Bronchial epithelial cell (primary cell): Measurements from ENCODE around the gene GRIN3A. TPM values are rescaled to one million over a fixed set of nuclear protein-coding genes. Genes with fewer than 3 reads are reported as not detected.

ENCODE experiments used
- DNase-seq: peaks from one replicate; pipeline ENCODE4 v3.0.0-alpha.2; 2010; ENCODE audit warnings: low read depth
- FAIRE-seq: peaks from 2 replicates; lab custom pipeline; 2011; peaks lifted over from hg19 to GRCh38; lab: Jason Lieb, UNC
- H3K27me3 ChIP-seq: 2 replicates; pipeline ENCODE4 v1.5.1; 2011; ENCODE audit warnings: low read length; ENCODE audit not compliant: control insufficient read depth, insufficient read depth
- H3K36me3 ChIP-seq: 2 replicates; pipeline ENCODE4 v1.5.1; 2011; ENCODE audit warnings: low read length; ENCODE audit not compliant: control insufficient read depth, insufficient read depth
- H3K4me3 ChIP-seq: 2 replicates; pipeline ENCODE4 v1.5.1; 2011; ENCODE audit warnings: mild to moderate bottlenecking, low read depth, low read length, control low read depth
- total RNA-seq: library from RNA; depleted of rRNA; stranded (reverse); fragments of >200 nt; gene quantifications from 2 replicates; pipeline ENCODE4 v1.2.1, GENCODE V29; 2014
- TF ChIP-seq, protein P1 (sequence below): IDR thresholded peaks from 2 replicates; pipeline ENCODE4 v1.5.1; 2011; ENCODE audit warnings: mild to moderate bottlenecking, moderate library complexity, low read length, control low read depth, inconsistent platforms; ENCODE audit not compliant: insufficient read depth, severe bottlenecking

The GRIN3A gene
- total RNA-seq, 1 donor from 2014 or later, result not detected

DNA sequence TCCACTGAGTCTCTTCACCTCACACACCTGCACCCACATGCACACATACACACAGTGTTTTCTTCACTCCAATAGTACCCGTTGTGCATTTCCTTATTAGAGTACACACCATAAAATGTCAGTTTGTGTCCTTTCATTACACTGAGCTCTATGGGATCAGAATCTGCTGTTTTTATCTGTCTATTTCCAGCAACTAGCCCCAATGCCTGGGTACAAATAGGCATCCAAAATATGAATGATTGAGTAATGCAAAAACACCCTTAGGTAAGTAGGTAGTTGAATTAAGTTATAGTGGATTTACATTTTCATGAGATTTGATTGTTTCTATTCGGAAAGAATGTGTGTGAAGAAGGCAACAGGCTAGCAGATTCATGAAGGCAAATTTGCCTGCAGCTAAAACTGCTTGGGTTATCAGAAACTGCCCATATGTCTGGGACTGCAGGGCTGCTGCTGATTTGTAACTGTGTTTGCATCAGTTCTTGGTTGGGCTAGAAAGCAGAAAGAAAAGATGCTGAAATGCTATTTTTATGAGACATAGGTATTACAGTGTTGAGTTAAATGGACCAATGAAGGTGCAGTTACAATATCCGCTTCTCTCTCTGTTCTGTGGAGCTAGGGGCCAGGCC is 170.6 kb downstream of the GRIN3A start:
- H3K27me3 ChIP-seq, result no peaks in the 10 kb centered on the region
- no peak for FAIRE-seq
- H3K36me3 ChIP-seq, result no peaks in the 10 kb centered on the region
- TF ChIP-seq, protein P1, sequence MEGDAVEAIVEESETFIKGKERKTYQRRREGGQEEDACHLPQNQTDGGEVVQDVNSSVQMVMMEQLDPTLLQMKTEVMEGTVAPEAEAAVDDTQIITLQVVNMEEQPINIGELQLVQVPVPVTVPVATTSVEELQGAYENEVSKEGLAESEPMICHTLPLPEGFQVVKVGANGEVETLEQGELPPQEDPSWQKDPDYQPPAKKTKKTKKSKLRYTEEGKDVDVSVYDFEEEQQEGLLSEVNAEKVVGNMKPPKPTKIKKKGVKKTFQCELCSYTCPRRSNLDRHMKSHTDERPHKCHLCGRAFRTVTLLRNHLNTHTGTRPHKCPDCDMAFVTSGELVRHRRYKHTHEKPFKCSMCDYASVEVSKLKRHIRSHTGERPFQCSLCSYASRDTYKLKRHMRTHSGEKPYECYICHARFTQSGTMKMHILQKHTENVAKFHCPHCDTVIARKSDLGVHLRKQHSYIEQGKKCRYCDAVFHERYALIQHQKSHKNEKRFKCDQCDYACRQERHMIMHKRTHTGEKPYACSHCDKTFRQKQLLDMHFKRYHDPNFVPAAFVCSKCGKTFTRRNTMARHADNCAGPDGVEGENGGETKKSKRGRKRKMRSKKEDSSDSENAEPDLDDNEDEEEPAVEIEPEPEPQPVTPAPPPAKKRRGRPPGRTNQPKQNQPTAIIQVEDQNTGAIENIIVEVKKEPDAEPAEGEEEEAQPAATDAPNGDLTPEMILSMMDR, result no peak
- DNase-seq, result no peak
- no peak overlapping the region for H3K4me3 ChIP-seq

DNA sequence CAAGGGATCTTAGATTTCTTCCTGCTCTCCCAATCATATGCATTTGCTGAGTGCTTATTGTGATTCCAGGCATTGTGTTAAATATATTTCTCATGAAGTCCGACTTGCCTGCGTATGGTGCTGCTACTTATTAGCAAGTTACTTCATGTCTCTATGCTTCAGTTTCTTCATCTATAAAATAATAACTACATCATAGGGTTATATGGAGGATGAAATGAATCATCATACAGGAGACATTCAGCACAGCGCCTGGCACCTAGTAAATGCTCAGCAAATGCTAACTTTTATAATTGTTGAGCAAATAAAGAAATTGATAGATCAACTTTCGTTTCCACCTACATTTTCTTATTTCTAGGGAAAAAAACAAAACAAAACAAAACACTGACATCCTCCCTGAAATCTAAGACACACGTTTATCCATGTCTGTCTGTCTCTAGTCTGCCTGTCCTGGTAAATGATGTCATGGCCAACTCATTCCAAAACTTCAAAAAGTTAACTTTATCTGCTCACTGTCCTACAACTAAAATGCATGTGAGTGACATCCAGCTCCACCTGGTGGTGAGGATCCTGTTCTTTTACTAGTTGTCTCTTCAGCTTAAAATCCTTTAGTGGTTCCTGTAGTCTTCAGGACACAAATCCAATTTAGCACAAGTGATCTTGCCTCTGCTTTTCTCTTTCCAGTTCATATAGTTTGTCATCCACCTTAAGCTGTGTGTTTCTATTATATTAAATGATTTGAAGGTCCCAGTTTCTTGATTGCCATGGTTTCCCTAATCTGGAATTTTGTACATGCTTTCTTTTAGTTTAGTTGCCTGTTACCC is 171.3 kb downstream of the GRIN3A start:
- FAIRE-seq (no peak), DNase-seq (peak; percentile 55)
- TF ChIP-seq, protein P1, result peak; percentile 64

DNA sequence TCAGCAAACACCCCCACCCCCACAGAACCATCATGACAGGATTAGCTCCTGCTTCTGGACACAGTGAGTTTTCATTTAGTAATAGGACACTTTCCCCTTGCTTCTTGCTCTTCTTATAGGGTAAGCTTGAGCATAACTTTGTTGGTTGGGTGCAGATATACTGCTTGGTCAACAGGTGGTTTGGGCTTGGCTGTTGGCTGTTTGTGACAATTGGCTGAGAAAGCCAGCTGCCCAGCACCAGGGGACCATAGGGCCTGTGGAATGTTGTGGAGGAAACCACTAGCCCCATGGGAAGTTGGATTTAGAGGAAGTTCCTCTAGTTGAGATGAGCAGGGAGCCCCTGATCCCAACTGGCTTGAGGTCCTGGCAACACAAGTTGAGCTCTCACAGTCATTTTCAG is 174.2 kb downstream of the GRIN3A start:
- DNase-seq, result no peak
- TF ChIP-seq, protein P1, result no peak
- FAIRE-seq, result no peak
- Histone ChIP-seq H3K27me3 (no peaks in the 10 kb centered on the region), H3K4me3 (no peak overlapping the region), H3K36me3 (peaks cover 6% of the 10 kb centered on the region)

More for the DNA sequence above, 171.3 kb downstream of the GRIN3A start:
- Histone ChIP-seq H3K27me3 (no peaks in the 10 kb centered on the region), H3K36me3 (peaks cover 4% of the 10 kb centered on the region), H3K4me3 (no peak overlapping the region)

DNA sequence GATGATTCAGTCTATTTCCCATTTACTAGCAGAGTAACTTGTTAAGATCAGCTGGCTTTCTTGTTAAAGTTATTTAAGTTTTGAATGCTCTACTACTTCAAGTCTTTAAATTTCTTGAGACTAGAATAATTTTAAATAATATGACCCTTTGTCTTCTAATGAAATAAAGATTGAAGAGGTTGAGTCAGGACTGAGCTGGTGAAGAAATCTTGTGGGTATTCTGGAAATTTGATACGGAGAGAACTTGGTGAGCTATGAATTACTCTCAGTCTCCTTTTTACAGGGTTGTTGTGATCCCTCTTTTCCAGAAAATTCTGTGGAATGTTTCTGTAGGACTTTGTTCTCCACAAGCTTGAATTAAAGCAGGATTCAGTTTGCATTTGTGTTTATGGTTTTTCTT is 175.5 kb downstream of the GRIN3A start:
- TF ChIP-seq, protein P1, result no peak
- H3K27me3 ChIP-seq, result no peaks in the 10 kb centered on the region
- peaks cover 6% of the 10 kb centered on the region for H3K36me3 ChIP-seq
- no peak overlapping the region for H3K4me3 ChIP-seq
- DNase-seq (no peak), FAIRE-seq (no peak)

DNA sequence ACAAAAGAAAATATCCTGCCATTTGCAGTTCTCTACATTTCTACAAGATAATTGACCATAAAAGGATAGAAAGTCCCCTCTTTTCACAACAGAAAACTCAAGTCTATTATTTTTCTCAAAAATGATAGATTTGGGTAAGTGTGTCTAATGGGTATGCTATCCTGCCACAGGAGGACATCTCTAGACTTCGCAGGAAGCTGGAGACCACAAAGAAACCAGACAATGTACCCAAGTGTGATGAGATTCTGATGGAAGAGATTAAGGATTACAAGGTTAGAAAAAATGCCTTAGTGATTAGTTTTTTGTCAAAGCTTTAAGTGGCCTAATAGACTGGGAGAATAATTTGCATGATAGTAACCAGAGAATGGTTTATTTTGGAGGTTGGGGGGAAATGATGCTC is 176.7 kb downstream of the GRIN3A start:
- no peak for DNase-seq
- Histone ChIP-seq H3K4me3 (no peak overlapping the region), H3K27me3 (no peaks in the 10 kb centered on the region), H3K36me3 (peaks cover 7% of the 10 kb centered on the region)
- no peak for FAIRE-seq
- TF ChIP-seq, protein P1, result no peak
